GM21515 (cell line): ENCODE results near the gene FPGS.

Source experiments
- ATAC-seq: cut with Tn5 transposase; IDR thresholded peaks from one replicate; pipeline ENCODE4 v1.9.1; 2021; ENCODE audit not compliant: unreplicated experiment

The FPGS gene

DNA sequence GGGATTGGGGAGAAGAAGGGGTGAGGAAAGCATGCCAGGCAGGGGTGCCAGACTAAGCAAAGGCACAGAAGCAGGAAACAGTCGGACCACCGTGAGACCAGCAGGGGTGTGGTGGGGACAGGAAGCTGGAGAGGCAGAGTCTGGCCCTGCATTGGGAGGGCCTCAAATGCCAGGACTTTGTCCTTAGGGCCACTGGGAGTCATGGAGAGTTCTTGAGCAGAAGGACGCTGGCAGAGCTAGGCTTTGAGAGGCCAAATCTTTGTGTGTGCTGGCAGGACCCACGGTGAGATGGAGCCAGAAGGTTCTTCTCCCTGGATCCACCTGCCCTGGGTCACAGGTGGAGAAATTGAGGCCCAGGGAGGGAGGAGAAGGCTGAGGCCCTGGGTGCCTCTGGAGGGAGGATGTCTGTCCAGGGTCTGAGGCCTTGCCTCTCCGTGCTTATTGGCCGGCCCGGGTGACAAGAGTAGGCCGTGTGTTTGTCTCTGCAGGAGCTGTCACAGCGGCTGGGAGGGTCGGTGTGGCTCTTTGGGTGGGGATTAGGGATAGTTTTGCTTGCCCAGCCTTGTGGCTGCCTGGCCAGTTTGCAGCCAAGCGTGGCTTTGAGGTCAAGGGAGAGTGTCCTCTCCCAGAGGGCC, 53.5 kb downstream of the FPGS start:
- ATAC-seq: no peak

DNA sequence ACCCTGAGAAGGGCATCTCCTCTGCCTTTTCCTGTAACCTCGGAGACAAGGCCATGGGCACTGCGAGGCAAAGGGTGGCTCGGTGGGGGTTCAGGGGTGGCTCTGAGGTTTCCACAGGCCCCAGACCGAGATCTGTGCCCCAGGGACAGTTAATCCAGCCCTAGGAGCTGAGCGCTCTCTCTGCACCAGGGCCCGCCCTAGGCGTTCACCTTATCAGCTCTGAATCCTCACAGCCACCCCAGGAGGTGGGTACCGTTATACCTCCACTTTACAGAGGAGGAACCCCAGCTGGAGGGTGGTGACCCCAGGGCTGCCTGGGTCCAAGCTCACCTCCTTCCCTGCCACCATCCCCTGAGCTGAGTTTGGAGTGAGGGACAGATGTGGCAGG, 54.0 kb downstream of the FPGS start:
- no peak for ATAC-seq

DNA sequence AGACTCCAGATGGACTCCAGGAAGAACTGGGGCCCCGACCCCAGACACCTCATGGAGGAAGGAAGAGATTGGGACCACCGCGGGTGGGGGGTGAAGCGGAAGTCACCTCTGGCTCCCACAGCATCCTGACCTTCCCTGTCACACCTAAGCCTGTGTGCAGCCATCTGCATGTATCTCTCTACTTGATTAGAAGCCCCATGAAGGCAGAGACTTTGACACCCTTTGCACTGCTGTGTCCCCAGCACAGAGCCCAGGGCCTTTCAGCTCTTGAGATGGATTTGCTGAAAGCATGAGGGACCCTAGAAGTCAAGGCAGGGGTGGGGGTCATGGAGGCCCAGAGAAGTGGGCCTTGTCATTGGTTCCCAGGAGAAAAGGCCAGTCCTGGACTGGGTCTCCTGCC, 54.6 kb downstream of the FPGS start:
- ATAC-seq: no peak

DNA sequence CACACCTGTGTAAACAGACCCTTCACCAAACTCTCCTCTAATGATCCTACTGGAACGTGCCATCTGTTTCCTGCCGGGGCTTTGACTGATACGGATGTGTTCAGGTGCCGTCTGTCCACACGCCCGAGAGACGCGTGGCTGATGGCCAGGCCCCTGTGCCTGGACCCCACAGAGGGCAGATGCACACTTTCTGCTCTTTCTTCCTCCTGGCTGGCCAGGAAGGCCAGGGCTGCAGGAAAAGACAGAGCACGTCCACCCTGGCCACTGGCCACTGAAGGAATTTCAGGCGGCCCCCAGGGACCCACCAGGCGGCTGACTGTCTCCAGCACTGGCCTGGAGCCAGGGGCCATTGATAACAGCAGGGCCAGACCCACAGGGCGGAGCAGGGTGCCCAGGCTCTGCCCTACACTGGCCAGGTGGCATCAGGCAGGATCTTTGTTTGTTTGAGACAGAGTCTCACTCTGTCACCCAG, 55.4 kb downstream of the FPGS start:
- ATAC-seq: no peak

- ATAC-seq: no peak
Observed at GRCh38 chr9:127860260-127860659, 57.6 kb downstream of the FPGS start.

DNA sequence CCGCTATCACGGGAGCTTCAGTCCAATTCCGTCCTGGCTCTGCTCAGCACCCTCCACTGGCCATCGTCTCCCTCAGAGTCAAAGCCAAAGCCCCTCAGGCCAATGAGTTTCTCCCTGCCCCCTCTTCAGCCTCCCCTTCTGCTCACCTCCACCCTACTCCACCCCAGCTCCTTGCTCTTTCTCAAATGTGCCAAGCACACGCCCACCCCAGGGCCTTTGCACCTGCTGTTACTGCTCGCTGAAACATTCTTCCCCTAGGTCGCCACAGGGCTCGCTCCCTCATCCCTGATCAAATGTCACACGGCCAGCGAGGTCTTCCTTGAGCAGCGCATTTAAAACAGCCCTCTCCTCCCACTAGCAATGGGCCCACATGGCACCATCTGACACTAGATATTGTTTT, 58.1 kb downstream of the FPGS start:
- no peak for ATAC-seq

- no peak for ATAC-seq
Observed at GRCh38 chr9:127862075-127863011, 59.7 kb downstream of the FPGS start.

GRCh38 chr9:127863191-127863621, 60.5 kb downstream of the FPGS start:
- ATAC-seq: no peak
